Aorta (tissue), 5 donors: Measurements from ENCODE around the gene TBC1D7. TPM values are rescaled to one million over a fixed set of nuclear protein-coding genes. Genes with fewer than 3 reads are reported as not detected.

ENCODE experiments used
- ATAC-seq: fragments of 200-7000 bp; cut with Tn5 transposase; one replicate; pipeline ENCODE4 v1.9.1; 2022; ENCODE audit warnings: moderate library complexity; ENCODE audit not compliant: low FRiP score
- DNase-seq, 2 donors: peaks; one replicate each; pipeline ENCODE4 v3.0.0-alpha.2; 2020
- H3K27ac ChIP-seq, 2 donors: one replicate each; pipeline ENCODE4 v1.5.1; 2013; ENCODE audit warnings: low read length in 2 of 2, mild to moderate bottlenecking in 2 of 2, moderate library complexity in 2 of 2, control low read depth in 1 of 2, inconsistent platforms in 1 of 2, low read depth in 1 of 2
- H3K27me3 ChIP-seq, 2 donors: one replicate each; pipeline ENCODE4 v1.6.1; 2013; ENCODE audit warnings: control low read depth in 1 of 2, low read length in 1 of 2, mild to moderate bottlenecking in 1 of 2, moderate library complexity in 1 of 2; ENCODE audit not compliant: insufficient read depth in 2 of 2, control insufficient read depth in 1 of 2
- H3K36me3 ChIP-seq, 2 donors: one replicate each; pipeline ENCODE4 v1.6.1; 2013; ENCODE audit warnings: control low read depth in 1 of 2, low read length in 1 of 2, mild to moderate bottlenecking in 1 of 2; ENCODE audit not compliant: insufficient read depth in 2 of 2, control insufficient read depth in 1 of 2
- H3K4me1 ChIP-seq, 2 donors: one replicate each; pipeline ENCODE4 v1.6.1; 2013; ENCODE audit warnings: low read length in 2 of 2, control low read depth in 1 of 2, mild to moderate bottlenecking in 1 of 2, moderate library complexity in 1 of 2; ENCODE audit not compliant: insufficient read depth in 2 of 2, control insufficient read depth in 1 of 2
- H3K4me3 ChIP-seq, 2 donors: one replicate each; pipeline ENCODE4 v1.5.1; 2013; ENCODE audit warnings: low read length in 2 of 2, control low read depth in 1 of 2, mild to moderate bottlenecking in 1 of 2
- H3K9me3 ChIP-seq: one replicate; pipeline ENCODE4 v1.6.1; 2013; ENCODE audit warnings: mild to moderate bottlenecking, low read length; ENCODE audit not compliant: control insufficient read depth
- WGBS, 2 donors: extraction: QIAGEN DNeasy Blood & Tissue Kit; methylation state at CpG; one replicate each; pipeline ENCODE4 v1.1.7; 2013; 5-methylcytosine and 5-hydroxymethylcytosine counted together
- intact Hi-C, 2 donors: fragments of 100-400 bp; cut with DNase I; formaldehyde crosslinking; loops; one replicate each; pipeline versions ENCODE4 v1.14.2 to v1.15.0; 2022
- polyA plus RNA-seq, 2 donors: library from polyadenylated mRNA; stranded (reverse); fragments of 200-250 nt; gene quantifications; one replicate each; pipeline ENCODE4 v1.2.3, GENCODE V29; 2013
- total RNA-seq, 2 donors: library from RNA; stranded (reverse); fragmentation: NEBNext Ultra II Directional; extraction: Animal tissue kit (Norgen Biotek cat#: 25700); gene quantifications; one replicate each; pipeline ENCODE4 v1.2.1, GENCODE V29; 2021
- donor health status: healthy with polysubstance abuse.
- donor health status: Bipolar disorder and iron deficiency.
- donor health status: DM: no; HTN: no; CAD: no.
- donor health status: DM: no; HTN: no; CAD: no.
- donor health status: DM: yes; HTN: yes; CAD: no.

Gene TBC1D7
- total and polyA plus RNA-seq, 4 donors: 6.0 to 11.6 (median 9.3) TPM

- H3K4me1 ChIP-seq: peaks cover 3 to 11% of the 10 kb centered on the region in 2 donors
- 24 to 30% methylated on average over 8 of the region's 8 CpGs for WGBS, 2 donors
- intact Hi-C loops: no loop called here
- peak overlapping the region; percentile 69 to 86 for H3K27ac ChIP-seq
- H3K9me3 ChIP-seq: no peaks in the 10 kb centered on the region
- H3K27me3 ChIP-seq: no peaks in the 10 kb centered on the region
- ATAC-seq (no peak), DNase-seq (no peak)
- no peak overlapping the region for H3K4me3 ChIP-seq
- no peaks in the 10 kb centered on the region for H3K36me3 ChIP-seq
These were observed 59.3 kb downstream of the TBC1D7 start for GRCh38 chr6:13268913-13269518.

GRCh38 chr6:13267142-13267651, 61.1 kb downstream of the TBC1D7 start:
- no peak overlapping the region for H3K4me3 ChIP-seq
- no peaks in the 10 kb centered on the region for H3K36me3 ChIP-seq
- no peak overlapping the region for H3K27ac ChIP-seq
- no peaks in the 10 kb centered on the region for H3K27me3 ChIP-seq
- peaks cover 3 to 11% of the 10 kb centered on the region in 2 donors for H3K4me1 ChIP-seq
- ATAC-seq (no peak), DNase-seq (no peak)
- WGBS, 2 donors: 64 to 70% methylated on average over 2 of the region's 2 CpGs
- intact Hi-C loops: no loop called here
- no peaks in the 10 kb centered on the region for H3K9me3 ChIP-seq

GRCh38 chr6:13263669-13264068, 64.7 kb downstream of the TBC1D7 start:
- Histone ChIP-seq H3K4me3 (no peak overlapping the region), H3K4me1 (peaks cover 3 to 7% of the 10 kb centered on the region in 2 donors), H3K36me3 (no peaks in the 10 kb centered on the region), H3K9me3 (no peaks in the 10 kb centered on the region), H3K27me3 (no peaks in the 10 kb centered on the region), H3K27ac (no peak overlapping the region)
- ATAC-seq: no peak
- intact Hi-C loops: no loop called here
- DNase-seq: no peak
- 91 to 95% methylated on average over 6 of the region's 6 CpGs for WGBS, 2 donors

GRCh38 chr6:13262302-13263230, 65.8 kb downstream of the TBC1D7 start:
- 30 to 33% methylated on average over 1 of the region's 1 CpG for WGBS, 2 donors
- intact Hi-C loops: no loop called here
- H3K4me1 ChIP-seq: peaks cover 0 to 4% of the 10 kb centered on the region in 2 donors
- no peaks in the 10 kb centered on the region for H3K36me3 ChIP-seq
- no peaks in the 10 kb centered on the region for H3K9me3 ChIP-seq
- DNase-seq: no peak
- H3K27me3 ChIP-seq: no peaks in the 10 kb centered on the region
- H3K27ac ChIP-seq: no peak overlapping the region
- H3K4me3 ChIP-seq: no peak overlapping the region
- ATAC-seq: no peak

- DNase-seq: no peak
- Histone ChIP-seq H3K36me3 (no peaks in the 10 kb centered on the region), H3K27me3 (no peaks in the 10 kb centered on the region), H3K4me1 (no peaks in the 10 kb centered on the region), H3K9me3 (no peaks in the 10 kb centered on the region), H3K27ac (no peak overlapping the region), H3K4me3 (no peak overlapping the region)
- 85 to 91% methylated on average over 1 of the region's 1 CpG for WGBS, 2 donors
- intact Hi-C loops: no loop called here
- no peak for ATAC-seq
These were observed 66.8 kb downstream of the TBC1D7 start for GRCh38 chr6:13261464-13261994.

- Histone ChIP-seq H3K4me1 (no peaks in the 10 kb centered on the region), H3K9me3 (no peaks in the 10 kb centered on the region), H3K27me3 (no peaks in the 10 kb centered on the region), H3K27ac (no peak overlapping the region), H3K36me3 (no peaks in the 10 kb centered on the region), H3K4me3 (no peak overlapping the region)
- ATAC-seq (no peak), DNase-seq (no peak)
- 78 to 88% methylated on average over 5 of the region's 5 CpGs for WGBS, 2 donors
- intact Hi-C loops: no loop called here
These were observed 67.5 kb downstream of the TBC1D7 start for GRCh38 chr6:13260831-13261230.

GRCh38 chr6:13260101-13260598, 68.2 kb downstream of the TBC1D7 start:
- no peak overlapping the region for H3K27ac ChIP-seq
- no peak for ATAC-seq
- no peaks in the 10 kb centered on the region for H3K36me3 ChIP-seq
- WGBS, 2 donors: 93% methylated on average over 7 of the region's 7 CpGs
- H3K4me1 ChIP-seq: no peaks in the 10 kb centered on the region
- H3K4me3 ChIP-seq: no peak overlapping the region
- intact Hi-C loops: no loop called here
- no peak for DNase-seq
- H3K9me3 ChIP-seq: no peaks in the 10 kb centered on the region
- no peaks in the 10 kb centered on the region for H3K27me3 ChIP-seq

- DNase-seq: no peak
- WGBS, 2 donors: 93 to 94% methylated on average over 3 of the region's 3 CpGs
- Histone ChIP-seq H3K27ac (no peak overlapping the region), H3K4me3 (no peak overlapping the region), H3K36me3 (no peaks in the 10 kb centered on the region), H3K9me3 (no peaks in the 10 kb centered on the region), H3K27me3 (no peaks in the 10 kb centered on the region), H3K4me1 (no peaks in the 10 kb centered on the region)
- intact Hi-C loops: no loop called here
- no peak for ATAC-seq
These were observed 68.9 kb downstream of the TBC1D7 start for GRCh38 chr6:13259393-13259792.
